GM12878 (cell line): ENCODE results near the gene METTL1. TPM values are rescaled to one million over a fixed set of nuclear protein-coding genes. Genes with fewer than 3 reads are reported as not detected.

Experiments used
- ATAC-seq: fragments of 200-7000 bp; cut with Tn5 transposase; 3 replicates; pipeline ENCODE4 v1.9.1; 2020; ENCODE audit warnings: mild to moderate bottlenecking, moderate library complexity
- BruUV-seq: library from RNA; stranded (reverse); fragments of 400-500 nt; replicated peaks from 2 replicates; lab custom pipeline; 2021; lab: Mats Ljungman, UMichigan
- CTCF ChIA-PET: fragments of 300-600 bp; sonication (Branson Sonifier 250); formaldehyde crosslinking; extraction: SDS; loops from one replicate; lab custom pipeline; 2021; ENCODE audit warnings: inconsistent platforms; lab: Yijun Ruan, JAX
- POLR2A ChIA-PET: fragments of 350-600 bp; formaldehyde crosslinking; extraction: SDS; loops from one replicate; lab custom pipeline; 2021; ENCODE audit warnings: inconsistent platforms; lab: Charles Lee
- RAD21 ChIA-PET: fragments of 300-600 bp; sonication (Branson Sonifier 250); formaldehyde crosslinking; loops from one replicate; lab custom pipeline; 2023; ENCODE audit warnings: antibody characterized with exemption; ENCODE audit not compliant: unreplicated experiment; lab: Charles Lee
- SMC1A ChIA-PET: fragments of 300-600 bp; sonication (Branson Sonifier 250); formaldehyde crosslinking; loops from one replicate; lab custom pipeline; 2023; ENCODE audit not compliant: unreplicated experiment, uncharacterized antibody; lab: Charles Lee
- DNase-seq: peaks from one replicate; pipeline ENCODE4 v3.0.0-alpha.2; 2011; ENCODE audit warnings: low read depth, low spot score
- FAIRE-seq: peaks from 3 replicates; lab custom pipeline; 2011; peaks lifted over from hg19 to GRCh38; lab: Jason Lieb, UNC
- H2AFZ ChIP-seq: 2 replicates; pipeline ENCODE4 v1.6.0; 2011; ENCODE audit warnings: low read depth, low read length, control low read depth; ENCODE audit not compliant: control insufficient read depth
- H3K27ac ChIP-seq: 2 replicates; pipeline ENCODE4 v1.5.1; 2011; ENCODE audit warnings: control low read depth; ENCODE audit not compliant: control insufficient read depth, insufficient read depth
- H3K27me3 ChIP-seq, 2 experiments: replicated peaks in 1 of 2; 2 replicates each; pipeline versions ENCODE4 v1.6.0 to v1.6.1; 2011; ENCODE audit warnings: low read length in 1 of 2; ENCODE audit not compliant: control insufficient read depth in 2 of 2, insufficient read depth in 2 of 2
- H3K36me3 ChIP-seq, 2 experiments: 2 replicates each; pipeline ENCODE4 v1.5.1; 2011; ENCODE audit warnings: low read length in 1 of 2; ENCODE audit not compliant: control insufficient read depth in 2 of 2, insufficient read depth in 2 of 2
- H3K4me1 ChIP-seq: 2 replicates; pipeline ENCODE4 v1.6.1; 2011; ENCODE audit warnings: mild to moderate bottlenecking, low read length, moderate library complexity, mixed read lengths; ENCODE audit not compliant: control insufficient read depth, insufficient read depth
- H3K4me2 ChIP-seq: 2 replicates; pipeline ENCODE4 v1.6.0; 2011; ENCODE audit warnings: control low read depth; ENCODE audit not compliant: control insufficient read depth, insufficient read depth
- H3K4me3 ChIP-seq: fragments of 200-600 bp; sonication (generic); 2 replicates; pipeline ENCODE4 v1.5.1; 2016
- H3K79me2 ChIP-seq: 2 replicates; pipeline ENCODE4 v1.6.0; 2011; ENCODE audit warnings: low read length; ENCODE audit not compliant: control insufficient read depth, insufficient read depth
- H3K9ac ChIP-seq: 2 replicates; pipeline ENCODE4 v1.8.0; 2011; ENCODE audit warnings: low read length, control low read depth, mixed read lengths; ENCODE audit not compliant: control insufficient read depth, insufficient read depth
- H3K9me3 ChIP-seq: replicated peaks from 3 replicates; pipeline ENCODE4 v1.5.1; 2011; ENCODE audit warnings: mild to moderate bottlenecking, low read length; ENCODE audit not compliant: control insufficient read depth, insufficient read depth
- H4K20me1 ChIP-seq: 2 replicates; pipeline ENCODE4 v1.6.0; 2011; ENCODE audit not compliant: control insufficient read depth, insufficient read depth
- ETV6 ChIP-seq, 2 experiments: fragments of 450-650 bp in 1 of 2; IDR thresholded peaks in 1 of 2; conservative IDR thresholded peaks in 1 of 2; 2 replicates each; pipeline ENCODE4 v1.6.1; 2014; ENCODE audit warnings: antibody characterized with exemption in 1 of 2, borderline replicate concordance in 1 of 2, low read depth in 1 of 2, mild to moderate bottlenecking in 1 of 2, moderate library complexity in 1 of 2
- EZH2 ChIP-seq: IDR thresholded peaks from 2 replicates; pipeline ENCODE4 v1.6.1; 2012; ENCODE audit warnings: low read depth, mild to moderate bottlenecking, control low read depth, inconsistent platforms, low read length, borderline replicate concordance; ENCODE audit not compliant: control insufficient read depth
- HDGF ChIP-seq: fragments of 450-650 bp; IDR thresholded peaks from 2 replicates; pipeline ENCODE4 v1.6.1; 2016; ENCODE audit warnings: antibody characterized with exemption
- KAT2A ChIP-seq: conservative IDR thresholded peaks from 2 replicates; pipeline ENCODE4 v1.6.1; 2011; ENCODE audit warnings: low read depth, low read length; ENCODE audit not compliant: control insufficient read depth
- KDM1A ChIP-seq: fragments of 200-600 bp; sonication (generic); IDR thresholded peaks from 2 replicates; pipeline ENCODE4 v1.6.1; 2016; ENCODE audit warnings: borderline replicate concordance
- ZNF217 ChIP-seq: fragments of 450-650 bp; IDR thresholded peaks from 2 replicates; pipeline ENCODE4 v1.6.1; 2017; ENCODE audit warnings: antibody characterized with exemption, mild to moderate bottlenecking
- ZNF274 ChIP-seq: IDR thresholded peaks from one replicate; pipeline ENCODE4 v1.8.0; 2011; ENCODE audit not compliant: insufficient read length, insufficient read depth
- WGBS: methylation state at CpG from one replicate; pipeline ENCODE4 v1.1.6; 2016; ENCODE audit warnings: low lambda C conversion rate; ENCODE audit not compliant: insufficient replicate concordance, insufficient coverage; ENCODE audit errors: missing lambda C conversion rate; 5-methylcytosine and 5-hydroxymethylcytosine counted together
- in situ Hi-C: fragments of 300-500 bp; cut with MboI; formaldehyde crosslinking; loops from 9 replicates; pipeline ENCODE4 v1.14.3; 2018; ENCODE audit warnings: mixed read lengths
- intact Hi-C: fragments of 100-400 bp; cut with micrococcal nuclease; formaldehyde crosslinking; loops from one replicate; pipeline ENCODE4 v1.14.2; 2022; ENCODE audit not compliant: unreplicated experiment
- polyA plus RNA-seq, 11 experiments: library from polyadenylated mRNA; depleted of rRNA in 4 of 11; unstranded in 6 of 11; stranded (reverse) in 5 of 11; fragments of >200 nt; fragmentation: Nextera tagmentation in 4 of 11; fragmentation: Illumina TruSeq in 1 of 11; extraction: Ambion mirVana in 4 of 11; extraction: Trizol in 1 of 11; gene quantifications; 1 replicate in 1 of 11; 2 replicates in 10 of 11; pipeline versions ENCODE4 v1.2.1 to v1.2.3, GENCODE V29; 2011 to 2016; ENCODE audit warnings: inconsistent platforms in 2 of 11, missing spikeins in 2 of 11, low read depth in 1 of 11
- total RNA-seq, 4 experiments: library from RNA; depleted of rRNA in 3 of 4; stranded (reverse); fragments of >200 nt in 3 of 4; fragmentation: Illumina TruSeq in 1 of 4; extraction: Trizol in 1 of 4; gene quantifications; 2 replicates each; pipeline versions ENCODE4 v1.2.1 to v1.2.3, GENCODE V29; 2013 to 2021
- TF ChIP-seq, protein P1 (sequence below): IDR thresholded peaks from 2 replicates; pipeline ENCODE4 v1.6.1; 2011; ENCODE audit warnings: borderline replicate concordance, low read depth, mild to moderate bottlenecking, moderate library complexity, low read length; ENCODE audit not compliant: insufficient read depth, poor library complexity, severe bottlenecking
- TF ChIP-seq, protein P2 (sequence below): IDR thresholded peaks from 2 replicates; pipeline ENCODE4 v1.6.1; 2012; ENCODE audit warnings: low read depth, low read length, improper control_type of control experiment

METTL1 gene
- total and polyA plus RNA-seq, 10 of the 15 experiments (the other 5 are each of a cell fraction or from before 2014, with no cell fraction given) = 11.3 to 44.3 (median 30.6) TPM

DNA sequence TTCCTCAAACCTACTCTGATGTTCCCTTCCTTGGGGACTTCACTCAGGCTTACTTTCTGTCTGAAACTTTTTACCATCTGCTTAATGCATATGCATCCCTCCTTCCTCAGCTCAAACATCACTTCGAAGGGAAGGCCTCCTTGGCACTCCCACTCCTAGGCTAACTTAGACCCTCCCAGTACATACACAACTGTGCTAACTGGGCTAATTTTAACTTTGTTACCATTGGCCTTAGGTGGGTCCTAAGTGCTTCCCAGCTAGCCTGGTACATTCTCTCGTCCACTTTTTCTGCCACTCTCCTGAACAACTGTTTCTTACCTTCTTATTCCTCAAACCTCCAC is 4.3 kb upstream of the METTL1 start:
- Histone ChIP-seq H3K4me3 (no peak overlapping the region), H2AFZ (no peak overlapping the region), H3K9ac (no peak overlapping the region), H4K20me1 (no peaks in the 10 kb centered on the region), H3K9me3 (no peaks in the 10 kb centered on the region), H3K27ac (no peak overlapping the region), H3K4me2 (no peak overlapping the region), H3K4me1 (peaks cover 3% of the 10 kb centered on the region), H3K27me3 (no peaks in the 10 kb centered on the region), H3K36me3 (no peaks in the 10 kb centered on the region), H3K79me2 (no peaks in the 10 kb centered on the region)
- FAIRE-seq (no peak), DNase-seq (no peak), ATAC-seq (no peak)
- ChIA-PET RAD21 (no interaction called here), POLR2A (no interaction called here), CTCF (interaction anchor here (0.8 to 3.0 kb wide), 5 partner anchors 10 to 122 kb away, joined by 3 to 10 read pairs (median 4); no protein-coding TSS in a partner anchor), SMC1A (no interaction called here)
- in situ Hi-C loops (no loop called here), intact Hi-C loops (no loop called here)
- TF ChIP-seq ETV6 (conservative IDR thresholded peaks at IDR 0.05 in 1 of 2, IDR thresholded peaks at IDR 0.05 in 1 of 2; ENCODE audit: borderline replicate concordance in 1 of 2, low read depth in 1 of 2) (no peak), ZNF217 (no peak), HDGF (no peak), KAT2A (no peak), EZH2 (no peak), ZNF274 (no peak), KDM1A (no peak)
- TF ChIP-seq, protein P1, sequence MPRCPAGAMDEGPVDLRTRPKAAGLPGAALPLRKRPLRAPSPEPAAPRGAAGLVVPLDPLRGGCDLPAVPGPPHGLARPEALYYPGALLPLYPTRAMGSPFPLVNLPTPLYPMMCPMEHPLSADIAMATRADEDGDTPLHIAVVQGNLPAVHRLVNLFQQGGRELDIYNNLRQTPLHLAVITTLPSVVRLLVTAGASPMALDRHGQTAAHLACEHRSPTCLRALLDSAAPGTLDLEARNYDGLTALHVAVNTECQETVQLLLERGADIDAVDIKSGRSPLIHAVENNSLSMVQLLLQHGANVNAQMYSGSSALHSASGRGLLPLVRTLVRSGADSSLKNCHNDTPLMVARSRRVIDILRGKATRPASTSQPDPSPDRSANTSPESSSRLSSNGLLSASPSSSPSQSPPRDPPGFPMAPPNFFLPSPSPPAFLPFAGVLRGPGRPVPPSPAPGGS = no peak
- TF ChIP-seq, protein P2, sequence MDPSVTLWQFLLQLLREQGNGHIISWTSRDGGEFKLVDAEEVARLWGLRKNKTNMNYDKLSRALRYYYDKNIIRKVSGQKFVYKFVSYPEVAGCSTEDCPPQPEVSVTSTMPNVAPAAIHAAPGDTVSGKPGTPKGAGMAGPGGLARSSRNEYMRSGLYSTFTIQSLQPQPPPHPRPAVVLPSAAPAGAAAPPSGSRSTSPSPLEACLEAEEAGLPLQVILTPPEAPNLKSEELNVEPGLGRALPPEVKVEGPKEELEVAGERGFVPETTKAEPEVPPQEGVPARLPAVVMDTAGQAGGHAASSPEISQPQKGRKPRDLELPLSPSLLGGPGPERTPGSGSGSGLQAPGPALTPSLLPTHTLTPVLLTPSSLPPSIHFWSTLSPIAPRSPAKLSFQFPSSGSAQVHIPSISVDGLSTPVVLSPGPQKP = no peak
- no TSS peak for BruUV-seq
- WGBS = 85% methylated on average over 2 of the region's 2 CpGs
